Stimulated activated CD8-positive, alpha-beta memory T cell treated with anti-CD3 and anti-CD28 coated beads, Interleukin-7, amount 100 ng/mL, for 4 hours (primary cell): Measurements from ENCODE around the gene ANKRD24.
"Not testable (repeated sequence)": the region's sequence is repeated elsewhere in the genome, so short reads cannot be mapped to it uniquely, and the experiment has no call there.

Source experiments
- DNase-seq, 2 donors: peaks; one replicate each; pipeline ENCODE4 v3.0.0-alpha.2; 2020; ENCODE audit warnings: low read depth in 2 of 2

The ANKRD24 gene

DNA sequence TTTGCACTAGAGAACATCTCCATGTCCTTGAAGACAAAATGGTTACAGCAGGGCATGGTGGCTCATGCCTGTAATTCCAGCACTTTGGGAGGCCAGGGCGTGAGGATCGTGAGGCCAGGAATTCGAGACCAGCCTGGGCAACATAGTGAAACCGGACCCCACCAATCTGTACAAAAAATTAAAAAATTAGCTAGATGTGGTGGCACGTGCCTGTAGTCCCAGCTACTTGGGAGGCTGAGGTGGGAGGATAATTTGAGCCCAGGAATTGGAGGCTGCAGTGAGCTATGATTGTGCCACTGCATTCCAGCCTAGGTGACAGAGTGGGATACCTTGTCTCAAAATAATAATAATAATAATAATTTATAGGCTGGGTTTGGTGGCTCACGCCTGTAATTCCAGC, 47.7 kb downstream of the ANKRD24 start:
- DNase-seq: not testable (repeated sequence)

DNA sequence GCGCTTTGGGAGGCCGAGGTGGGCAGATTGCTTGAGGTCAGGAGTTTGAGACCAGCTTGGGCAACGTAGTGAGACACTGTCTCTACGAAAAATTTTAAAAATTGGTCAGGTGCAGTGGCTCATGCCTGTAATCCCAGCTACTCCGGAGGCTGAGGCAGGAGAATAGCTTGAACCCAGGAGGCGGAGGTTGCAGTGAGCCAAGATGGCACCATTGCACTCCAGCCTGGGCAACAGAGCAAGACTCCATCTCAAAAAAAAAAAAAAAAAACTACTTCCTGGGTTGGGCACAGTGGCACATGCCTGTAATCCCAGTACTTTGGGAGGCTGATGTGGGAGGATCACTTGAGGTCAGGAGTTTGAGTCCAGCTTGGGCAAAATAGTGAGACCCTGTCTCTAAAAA, 49.0 kb downstream of the ANKRD24 start:
- not testable (repeated sequence) for DNase-seq

DNA sequence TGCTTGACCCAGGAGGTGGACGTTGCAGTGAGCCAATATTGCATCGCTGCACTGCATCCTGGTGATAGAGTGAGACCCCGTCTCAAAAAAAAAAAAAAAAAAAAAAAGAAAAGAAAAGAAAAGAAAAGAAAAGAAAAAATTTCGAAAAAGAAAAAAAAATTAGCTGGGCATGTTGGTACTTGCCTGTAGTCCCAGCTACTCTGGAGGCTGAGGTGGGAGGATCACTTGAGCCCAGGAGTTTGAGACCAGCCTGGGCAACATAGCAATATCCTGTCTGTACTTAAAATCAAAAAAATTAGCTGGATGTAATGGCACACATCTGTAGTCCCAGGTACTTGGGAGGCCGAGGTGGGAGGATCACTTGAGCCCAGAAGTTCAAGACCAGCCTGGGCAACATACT, 49.6 kb downstream of the ANKRD24 start:
- DNase-seq: not testable (repeated sequence)

DNA sequence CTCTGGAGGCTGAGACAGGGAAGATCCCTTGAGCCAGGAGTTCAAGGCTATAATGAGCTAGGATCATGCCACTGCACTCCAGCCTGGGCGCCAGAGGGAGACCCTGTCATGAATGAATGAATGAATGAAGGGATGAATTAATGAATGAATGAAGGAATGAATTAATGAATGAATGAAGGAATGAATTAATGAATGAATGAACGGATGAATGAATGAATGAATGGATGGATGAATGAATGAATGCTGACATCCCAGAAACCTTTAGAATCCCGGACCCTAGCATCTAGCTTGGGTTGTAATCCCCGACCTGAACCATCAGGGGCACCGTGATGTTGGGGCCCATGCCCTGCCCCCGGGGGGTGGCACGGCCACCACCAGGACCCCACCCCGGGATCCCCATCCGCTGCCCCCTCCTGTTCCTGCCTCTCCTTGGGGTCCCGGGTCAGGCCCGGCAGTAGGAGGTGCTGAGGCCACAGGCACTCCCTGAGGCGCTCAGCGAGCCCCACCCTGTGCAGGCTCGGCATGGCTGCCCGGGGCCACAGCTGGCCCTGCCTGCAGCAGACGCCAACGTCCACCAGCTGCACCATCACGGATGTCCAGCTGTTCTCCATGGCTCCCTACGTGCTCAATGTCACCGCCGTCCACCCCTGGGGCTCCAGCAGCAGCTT, 50.3 kb downstream of the ANKRD24 start:
- no peak for DNase-seq

DNA sequence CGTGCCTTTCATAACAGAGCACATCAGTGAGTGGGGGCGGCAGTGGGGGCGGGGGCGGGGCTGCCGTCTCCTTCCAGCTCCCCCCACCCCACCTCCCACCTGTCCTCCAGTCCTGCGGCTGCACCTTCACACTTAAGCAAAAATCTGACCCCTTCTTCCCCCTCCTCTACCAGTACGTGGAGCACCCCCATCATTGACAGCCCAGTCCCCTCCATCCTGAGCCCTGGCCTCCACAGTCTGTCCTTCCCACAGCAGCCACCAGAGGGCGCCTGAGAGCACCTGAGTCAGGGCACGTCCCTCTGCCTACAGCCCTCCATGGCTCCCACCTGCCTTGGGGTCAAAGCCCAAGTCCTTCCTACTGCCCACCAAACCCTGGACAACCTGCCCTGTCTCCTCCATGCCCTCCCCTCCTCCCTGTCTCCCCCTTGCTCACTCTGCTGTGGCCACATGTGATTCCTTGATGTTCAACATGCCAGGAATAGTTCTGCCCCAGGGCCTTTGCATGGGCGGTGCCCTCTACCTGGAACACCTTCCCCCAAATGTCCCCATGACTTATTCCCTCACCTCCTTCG, 50.9 kb downstream of the ANKRD24 start:
- peak; percentile 30 to 42 for DNase-seq

DNA sequence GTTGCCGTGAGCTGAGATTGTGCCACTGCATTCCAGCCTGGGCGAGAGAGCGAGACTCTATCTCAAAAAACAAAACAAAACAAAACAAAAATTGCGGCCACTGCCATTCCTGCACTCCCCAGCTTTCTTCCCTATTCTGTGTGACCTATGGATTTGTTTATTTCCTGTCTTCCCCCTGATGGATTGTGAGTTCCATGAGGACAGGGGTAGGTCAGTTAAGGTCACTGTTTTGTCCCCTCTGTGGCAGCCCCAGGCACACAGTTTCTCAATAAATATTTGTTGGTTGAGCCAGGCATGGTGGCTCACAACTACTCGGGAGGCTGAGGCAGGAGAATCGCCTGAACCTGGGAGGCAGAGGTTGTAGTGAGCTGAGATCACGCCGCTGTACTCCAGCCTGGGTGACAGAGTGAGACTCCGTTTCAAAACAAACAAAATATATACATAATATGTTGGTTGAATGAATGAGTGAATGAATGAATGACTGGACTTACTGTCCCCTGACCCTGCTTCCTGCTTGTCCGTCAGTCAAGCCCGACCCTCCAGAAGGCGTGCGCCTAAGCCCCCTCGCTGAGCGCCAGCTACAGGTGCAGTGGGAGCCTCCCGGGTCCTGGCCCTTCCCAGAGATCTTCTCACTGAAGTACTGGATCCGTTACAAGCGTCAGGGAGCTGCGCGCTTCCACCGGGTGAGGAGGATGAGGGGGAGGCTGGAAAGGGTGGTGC, 51.8 kb downstream of the ANKRD24 start:
- no peak for DNase-seq

DNA sequence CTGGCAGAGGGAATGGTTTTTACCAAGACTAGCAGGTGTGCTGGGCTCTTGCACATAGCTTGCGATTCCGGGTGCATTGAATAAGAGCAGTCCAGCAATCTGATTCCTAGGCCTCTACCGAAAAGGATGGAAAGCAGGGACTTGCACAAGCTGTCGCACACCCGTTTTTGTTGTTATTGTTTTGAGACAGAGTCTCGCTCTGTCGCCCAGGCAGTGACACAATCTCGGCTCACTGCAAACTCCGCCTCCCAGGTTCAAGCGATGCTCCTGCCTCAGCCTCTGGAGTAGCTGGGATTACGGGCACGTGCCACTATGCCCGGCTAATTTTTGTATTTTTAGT, 52.3 kb downstream of the ANKRD24 start:
- no peak for DNase-seq

DNA sequence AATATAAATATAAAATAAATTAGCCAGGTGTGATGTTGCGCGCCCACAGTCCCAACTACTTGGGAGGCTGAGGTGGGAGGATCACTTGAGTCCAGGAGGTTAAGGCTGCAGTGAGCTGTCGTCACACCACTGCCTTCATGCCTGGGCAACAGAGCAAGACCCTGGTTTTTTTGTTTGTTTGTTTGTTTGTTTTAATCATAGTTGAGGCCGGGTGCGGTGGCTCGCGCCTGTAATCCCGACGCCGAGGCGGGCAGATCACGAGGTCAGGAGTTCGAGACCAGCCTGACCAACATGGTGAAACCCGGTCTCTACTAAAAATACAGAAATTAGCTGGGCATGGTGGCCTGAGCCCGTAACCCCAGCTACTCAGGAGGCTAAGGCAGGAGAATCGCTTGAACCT, 55.0 kb downstream of the ANKRD24 start:
- not testable (repeated sequence) for DNase-seq

DNA sequence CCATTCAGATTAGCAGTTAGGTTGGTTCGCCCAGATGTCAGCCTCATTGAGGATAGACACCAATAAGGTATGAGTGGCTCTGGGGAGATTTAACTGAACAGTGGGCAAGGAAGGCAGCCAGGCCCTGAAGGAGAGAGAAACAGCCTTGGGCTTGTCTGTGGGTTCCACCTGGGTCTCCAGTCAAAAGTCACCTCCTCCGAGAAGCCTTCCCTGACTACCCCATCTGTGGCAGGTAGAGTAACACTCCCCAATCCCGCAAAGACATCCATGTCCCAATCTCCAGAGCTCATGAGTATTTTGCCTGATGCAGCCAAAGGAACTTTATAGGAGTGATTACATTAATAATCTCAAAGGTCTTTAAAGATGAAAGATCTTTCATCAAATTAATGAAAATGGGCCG, 56.3 kb downstream of the ANKRD24 start:
- no peak for DNase-seq

DNA sequence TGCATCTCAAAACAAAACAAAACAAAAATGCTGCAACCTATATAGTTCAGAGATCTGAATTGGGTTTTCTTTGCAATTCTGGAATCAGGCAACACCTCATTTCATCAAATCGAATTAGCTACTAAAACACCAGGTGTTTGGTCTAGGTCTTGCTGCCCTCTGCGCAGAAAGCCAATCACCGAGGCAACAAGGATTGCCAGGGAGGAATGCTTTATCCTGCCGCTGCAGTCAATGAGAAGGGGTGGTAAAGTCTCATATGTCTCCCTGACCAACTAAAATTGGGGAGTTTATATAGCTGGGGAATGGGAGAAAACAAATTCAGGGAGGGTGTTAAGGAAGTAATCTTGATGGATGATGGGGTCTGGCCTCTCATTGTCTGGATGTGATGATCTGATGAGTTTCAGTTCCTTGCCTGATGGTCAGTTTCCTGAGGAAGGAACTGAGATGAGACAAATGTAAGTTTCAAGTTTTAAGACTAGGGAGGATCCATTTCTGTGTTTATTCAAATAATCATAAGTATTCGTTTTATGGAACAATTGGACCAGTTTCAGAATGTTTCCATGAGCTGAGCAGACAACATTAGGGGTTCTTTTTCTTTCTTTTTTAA, 59.4 kb downstream of the ANKRD24 start:
- no peak for DNase-seq

DNA sequence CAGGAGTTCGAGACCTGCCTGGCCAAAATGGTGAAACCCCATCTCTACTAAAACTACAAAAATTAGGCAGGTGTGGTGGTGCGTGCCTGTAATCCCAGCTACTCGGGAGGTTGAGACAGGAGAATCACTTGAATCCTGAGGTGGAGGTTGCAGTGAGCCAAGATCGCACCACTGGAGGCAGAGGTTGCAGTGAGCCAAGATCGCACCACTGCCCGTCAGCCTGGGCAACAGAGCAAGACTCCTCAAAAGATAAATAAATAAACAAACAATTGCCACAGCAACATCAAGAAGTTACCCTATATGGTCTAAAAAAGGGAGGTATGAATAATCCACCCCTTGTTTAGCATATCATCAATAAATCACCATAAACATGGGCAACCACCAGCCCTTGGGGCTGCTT, 63.4 kb downstream of the ANKRD24 start:
- not testable (repeated sequence) for DNase-seq

DNA sequence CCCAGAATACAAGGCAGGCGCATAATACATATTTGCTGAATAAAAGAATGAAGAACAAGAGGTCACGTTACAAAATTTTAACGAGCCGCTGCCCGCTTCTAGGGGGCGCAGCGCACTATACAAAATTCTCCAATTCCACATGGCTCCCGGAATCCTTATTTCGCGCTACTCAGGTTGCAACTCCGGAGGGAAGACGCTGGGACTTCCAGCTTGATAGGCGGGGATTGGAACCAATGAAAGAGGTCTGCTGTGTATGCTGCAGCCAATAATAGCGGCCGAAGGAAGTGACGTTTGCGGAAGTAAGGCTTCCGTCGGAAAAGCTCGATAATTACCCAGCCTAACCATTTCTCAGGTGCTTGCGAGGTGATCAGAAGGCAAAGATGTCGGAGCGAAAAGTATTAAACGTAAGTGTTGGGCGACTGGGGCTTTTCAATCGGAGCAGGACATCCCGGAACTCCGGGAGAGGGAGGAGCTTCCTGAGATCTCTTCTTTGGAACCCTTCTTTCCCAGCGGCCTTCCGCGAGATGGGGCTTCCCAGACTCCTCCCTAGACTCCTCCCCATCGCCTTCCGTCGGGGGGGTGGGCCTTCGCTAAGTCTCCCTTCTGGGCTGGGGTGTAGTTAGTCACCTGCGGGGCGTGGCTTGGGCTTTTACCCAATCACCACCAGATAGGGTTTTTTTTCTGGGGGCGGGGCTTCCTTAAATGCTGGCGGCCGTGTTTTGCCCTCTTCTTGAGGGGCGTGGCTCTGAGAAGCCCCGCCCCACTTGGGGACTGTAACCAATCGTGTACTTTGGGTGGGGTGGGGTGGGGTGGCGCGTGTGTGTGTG, 64.5 kb downstream of the ANKRD24 start, which contains the start of gene YJU2:
Gene YJU2 (plus strand): TSS at position 314 of the 827 bp plus-strand sequence. CDS start 67 bp downstream, at position 381.
- peak; percentile 98 to 99 for DNase-seq

DNA sequence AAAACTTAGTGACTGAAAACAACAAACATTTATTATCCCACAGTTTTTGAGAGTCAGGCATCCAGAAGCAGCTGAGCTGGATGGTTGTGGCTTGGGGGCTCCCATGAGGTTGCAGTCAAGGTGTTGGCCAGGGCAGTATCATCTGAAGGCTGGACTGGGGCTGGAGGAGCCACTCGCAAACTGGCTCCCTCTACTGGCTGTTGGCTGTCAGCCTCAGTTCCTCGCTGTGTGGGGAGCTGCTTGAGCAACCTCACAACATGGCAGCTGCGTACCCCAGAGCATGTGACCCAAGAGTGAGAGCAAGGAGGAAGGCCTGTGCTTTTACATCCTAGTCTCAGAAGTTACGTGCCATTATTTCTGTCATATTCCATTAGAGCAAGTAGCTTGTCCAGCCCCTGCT, 74.1 kb downstream of the ANKRD24 start:
- no peak for DNase-seq

DNA sequence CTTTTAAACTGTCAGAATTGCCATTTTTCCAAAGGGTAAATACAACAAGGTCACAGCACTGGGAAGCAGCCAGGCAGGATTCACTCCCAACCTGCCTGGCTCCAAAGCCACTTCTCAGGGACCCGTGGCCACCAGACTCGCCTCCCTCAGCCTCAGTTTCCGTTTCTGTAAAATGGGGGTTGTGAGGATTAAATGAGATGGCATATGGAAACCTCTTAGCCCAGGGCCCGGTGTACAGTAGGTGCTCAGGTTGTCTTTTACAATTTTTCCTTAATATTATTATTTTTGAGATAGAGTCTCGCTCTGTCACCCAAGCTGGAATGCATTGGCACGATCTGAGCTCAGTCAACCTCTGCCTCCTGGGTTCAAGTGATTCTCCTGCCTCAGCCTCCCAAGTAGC, 74.5 kb downstream of the ANKRD24 start:
- DNase-seq: no peak

DNA sequence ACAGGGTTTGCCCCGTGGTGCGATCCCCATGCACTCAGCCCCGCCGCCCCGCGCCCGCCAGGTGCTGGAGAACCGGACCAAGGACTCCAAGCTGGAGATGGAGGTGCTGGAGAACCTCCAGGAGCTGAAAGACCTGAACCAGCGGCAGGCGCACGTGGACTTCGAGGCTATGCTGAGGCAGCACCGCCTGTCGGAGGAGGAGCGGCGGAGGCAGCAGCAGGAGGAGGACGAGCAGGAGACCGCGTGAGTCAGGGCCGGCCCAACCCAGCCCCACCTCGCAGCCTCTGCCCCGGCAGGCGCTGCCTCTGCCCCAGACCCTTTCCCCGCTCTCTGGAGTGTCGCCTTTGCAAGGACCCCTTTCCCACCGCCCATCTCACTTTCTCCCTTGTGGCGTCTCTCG, 75.7 kb downstream of the ANKRD24 start:
- no peak for DNase-seq

DNA sequence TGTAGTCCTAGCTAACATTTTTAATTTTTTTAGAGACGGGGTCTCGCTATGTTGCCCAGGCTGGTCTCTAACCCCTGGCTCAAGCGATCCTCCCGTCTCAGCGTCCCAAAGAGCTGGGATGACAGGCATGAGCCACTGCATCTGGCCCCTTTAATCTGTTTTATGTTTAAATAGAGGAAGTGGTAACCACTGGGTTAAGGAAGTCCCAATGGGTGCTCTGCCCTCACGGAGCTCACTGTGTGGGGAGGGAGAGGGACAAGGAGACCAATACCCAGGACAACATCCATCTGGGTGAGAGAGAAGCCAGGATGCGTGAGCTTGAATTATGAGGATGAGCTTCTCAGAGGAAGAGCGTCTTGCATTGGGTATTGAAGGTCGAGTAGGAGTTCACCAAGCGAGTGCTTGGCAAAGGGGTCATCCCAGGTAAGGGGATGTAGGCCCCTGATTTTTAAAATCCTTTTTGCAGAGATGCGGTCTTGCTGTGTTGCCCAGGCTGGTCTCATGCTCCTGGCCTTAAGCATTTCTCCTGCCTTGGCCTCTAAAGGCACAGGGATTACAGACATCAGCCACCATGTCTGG, 78.2 kb downstream of the ANKRD24 start:
- no peak for DNase-seq

DNA sequence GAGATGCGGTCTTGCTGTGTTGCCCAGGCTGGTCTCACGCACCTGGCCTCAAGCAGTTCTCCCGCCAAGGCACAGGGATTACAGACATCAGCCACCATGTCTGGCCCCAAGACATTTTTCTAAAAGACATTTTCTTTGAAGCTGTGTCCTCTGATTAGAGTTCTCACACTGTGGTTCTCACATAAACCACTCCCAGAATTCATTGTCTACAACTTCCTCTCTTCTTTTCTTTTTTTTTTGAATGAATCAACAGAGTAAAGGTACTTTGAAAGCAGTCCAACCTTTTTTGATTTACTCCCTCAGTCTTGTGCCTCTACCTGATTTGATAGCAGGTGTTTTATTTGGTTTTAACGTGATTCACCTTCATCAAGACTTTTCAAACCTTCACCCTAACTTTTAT, 82.3 kb downstream of the ANKRD24 start:
- no peak for DNase-seq

DNA sequence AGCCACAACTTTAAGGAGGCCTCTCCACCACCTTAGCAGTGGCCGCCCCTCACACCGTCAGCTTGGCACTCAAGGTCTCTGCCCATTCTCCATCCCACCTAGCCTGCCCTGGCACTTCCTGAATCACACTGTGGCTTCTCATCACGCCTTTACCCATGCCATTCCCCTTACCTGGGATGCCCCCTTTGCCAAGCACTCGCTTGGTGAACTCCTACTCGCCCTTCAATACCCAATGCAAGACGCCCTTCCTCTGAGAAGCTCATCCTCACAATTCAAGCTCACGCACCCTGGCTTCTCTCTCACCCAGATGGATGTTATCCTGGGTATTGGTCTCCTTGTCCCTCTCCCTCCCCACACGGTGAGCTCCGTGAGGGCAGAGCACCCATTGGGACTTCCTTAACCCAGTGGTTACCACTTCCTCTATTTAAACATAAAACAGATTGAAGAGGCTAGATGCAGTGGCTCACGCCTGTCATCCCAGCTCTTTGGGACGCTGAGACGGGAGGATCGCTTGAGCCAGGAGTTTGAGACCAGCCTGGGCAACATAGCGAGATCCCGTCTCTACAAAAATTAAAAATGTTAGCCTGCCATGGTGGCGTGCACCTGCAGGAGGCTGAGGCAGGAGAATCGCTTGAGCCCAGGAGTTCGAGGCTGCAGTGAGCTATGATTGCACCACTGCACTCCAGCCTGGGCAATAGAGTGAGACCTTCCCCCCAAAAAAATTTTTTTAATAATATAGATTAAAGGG, 83.9 kb downstream of the ANKRD24 start:
- DNase-seq: no peak

DNA sequence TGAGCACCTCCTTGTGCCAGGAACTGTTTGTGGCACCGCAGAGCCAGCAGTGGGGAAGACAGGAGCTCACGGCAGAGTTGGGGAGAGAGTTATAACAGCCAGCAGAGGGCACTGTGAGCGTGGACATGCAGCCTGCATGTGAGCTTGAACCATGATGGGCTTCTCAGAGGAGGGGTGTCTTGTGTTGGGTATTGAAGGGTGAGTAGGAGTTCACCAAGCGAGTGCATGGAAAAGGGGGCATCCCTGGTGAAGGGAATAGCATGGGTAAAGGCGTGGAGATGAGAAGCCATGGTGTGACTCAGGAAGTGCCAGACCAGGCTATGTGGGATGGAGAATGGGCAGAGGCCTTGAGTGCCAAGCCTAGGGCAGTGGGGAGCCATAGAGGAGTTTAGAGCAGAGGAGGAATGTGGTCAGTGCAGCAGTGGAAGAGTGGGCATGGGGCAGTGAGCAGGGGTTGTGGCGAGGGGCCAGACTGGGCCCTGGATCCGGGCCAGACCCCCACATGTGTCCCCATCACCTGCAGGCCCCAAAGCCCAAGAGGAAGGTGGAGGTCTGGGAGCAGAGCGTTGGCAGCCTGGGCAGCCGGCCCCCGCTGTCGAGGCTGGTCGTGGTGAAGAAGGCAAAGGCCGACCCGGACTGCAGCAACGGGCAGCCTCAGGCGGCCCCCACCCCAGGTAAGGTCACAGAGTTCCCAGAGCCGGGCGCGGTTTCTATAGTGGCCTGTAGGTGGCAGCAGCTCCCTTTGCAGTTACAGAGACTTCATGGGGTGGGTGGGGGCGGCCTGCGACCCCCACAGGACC, 84.8 kb downstream of the ANKRD24 start:
- DNase-seq: peak; percentile 15 to 30
